IPS-NIHi11 (cell line): ENCODE results near the gene RPL36A.

Experiments
- DNase-seq: peaks from one replicate; pipeline ENCODE4 v3.0.0; 2012; ENCODE audit warnings: mixed read lengths, low spot score

The RPL36A gene

GRCh38 chrX:101393530-101394305, 2.9 kb downstream of the RPL36A start:
- no peak for DNase-seq

- DNase-seq, result no peak
These were observed 3.6 kb downstream of the RPL36A start for GRCh38 chrX:101394372-101394771.

GRCh38 chrX:101395789-101396188, 5.0 kb downstream of the RPL36A start:
- no peak for DNase-seq

- DNase-seq, result no peak
These were observed 7.0 kb downstream of the RPL36A start for GRCh38 chrX:101397779-101398178.

- DNase-seq, result no peak
These were observed 7.9 kb downstream of the RPL36A start for GRCh38 chrX:101398694-101399093.

GRCh38 chrX:101399825-101400224, 9.0 kb downstream of the RPL36A start:
- DNase-seq, result no peak

GRCh38 chrX:101407167-101407747, 16.4 kb downstream of the RPL36A start:
- DNase-seq, result no peak

- peak; percentile 81 for DNase-seq
These were observed 17.1 kb downstream of the RPL36A start, which contains the start of the genes GLA and HNRNPH2 for GRCh38 chrX:101407748-101408531. GLA (minus strand) TSS chrX:101407925; CDS start chrX:101407903, 22 bp downstream. HNRNPH2 (plus strand) TSS chrX:101408222; CDS start chrX:101411989, 3,767 bp downstream.

GRCh38 chrX:101408532-101408841, 17.7 kb downstream of the RPL36A start:
- DNase-seq, result no peak

- DNase-seq, result no peak
These were observed 18.2 kb downstream of the RPL36A start for GRCh38 chrX:101409043-101409442.

- DNase-seq, result no peak
These were observed 19.6 kb downstream of the RPL36A start for GRCh38 chrX:101410461-101410860.

- no peak for DNase-seq
These were observed 21.2 kb downstream of the RPL36A start for GRCh38 chrX:101411984-101412383.

GRCh38 chrX:101415180-101416145, 24.7 kb downstream of the RPL36A start:
- DNase-seq, result peak; percentile 41

GRCh38 chrX:101416691-101417090, 25.9 kb downstream of the RPL36A start:
- DNase-seq, result no peak

GRCh38 chrX:101417190-101417589, 26.4 kb downstream of the RPL36A start:
- no peak for DNase-seq

- peak; percentile 56 for DNase-seq
These were observed 27.4 kb downstream of the RPL36A start for GRCh38 chrX:101417981-101418841.

GRCh38 chrX:101419489-101419888, 28.7 kb downstream of the RPL36A start:
- DNase-seq, result no peak

- DNase-seq, result no peak
These were observed 37.1 kb downstream of the RPL36A start for GRCh38 chrX:101427954-101428353.

GRCh38 chrX:101429934-101430333, 39.1 kb downstream of the RPL36A start:
- no peak for DNase-seq

- no peak for DNase-seq
These were observed 39.8 kb downstream of the RPL36A start for GRCh38 chrX:101430457-101431078.
